ENCODE measurements around the gene TOR1B.

Gene TOR1B

GRCh38 chr9:129835860-129836223 is 32.9 kb downstream of the TOR1B start:
- Histone ChIP-seq H3K27me3 (ENCODE audit: insufficient read depth, poor library complexity, severe bottlenecking) (no peaks in the 10 kb centered on the region), H3K27ac (replicated peaks) (peak overlapping the region; percentile 75)
- DNase-seq (ENCODE audit: low read depth in 1 of 2, low spot score in 1 of 2), result no peak

GRCh38 chr9:129836311-129837007 is 33.5 kb downstream of the TOR1B start:
- no peak for TF ChIP-seq REST (IDR thresholded peaks at IDR 0.05; ENCODE audit: insufficient replicate concordance, low read depth)
- TF ChIP-seq GABPA (IDR thresholded peaks at IDR 0.05; ENCODE audit: low read depth), result no peak
- TF ChIP-seq SPI1 (IDR thresholded peaks at IDR 0.05; ENCODE audit: borderline replicate concordance, low read depth), result peak; percentile 82
- TF ChIP-seq POLR2AphosphoS5 (IDR thresholded peaks at IDR 0.05; ENCODE audit: low read depth), result peak; percentile 49; the same call in 1 of the 2 replicates
- TF ChIP-seq CTCF (IDR thresholded peaks at IDR 0.05; ENCODE audit: insufficient read depth, low read length), result no peak
- peak overlapping the region; percentile 100 for H3K4me3 ChIP-seq (replicated peaks; ENCODE audit: insufficient read depth, low read length)

More at GRCh38 chr9:129835860-129836223, 32.9 kb downstream of the TOR1B start:
- H3K4me3 ChIP-seq (replicated peaks; ENCODE audit: insufficient read depth, low read length), result peak overlapping the region; percentile 100
- no peak for TF ChIP-seq GABPA (IDR thresholded peaks at IDR 0.05; ENCODE audit: low read depth)
- no peak for TF ChIP-seq REST (IDR thresholded peaks at IDR 0.05; ENCODE audit: insufficient replicate concordance, low read depth)
- TF ChIP-seq CTCF (IDR thresholded peaks at IDR 0.05; ENCODE audit: insufficient read depth, low read length), result no peak
- TF ChIP-seq SPI1 (IDR thresholded peaks at IDR 0.05; ENCODE audit: borderline replicate concordance, low read depth), result no peak
- peak; percentile 10; the same call in 1 of the 2 replicates for TF ChIP-seq POLR2AphosphoS5 (IDR thresholded peaks at IDR 0.05; ENCODE audit: low read depth)

GRCh38 chr9:129838707-129839259 is 35.8 kb downstream of the TOR1B start:
- Histone ChIP-seq H3K4me3 (replicated peaks; ENCODE audit: insufficient read depth, low read length) (no peak overlapping the region), H3K27ac (replicated peaks) (0 out of 2 replicates have a peak overlapping the region, but pooled peaks have one; percentile 12)

More at GRCh38 chr9:129836311-129837007, 33.5 kb downstream of the TOR1B start:
- DNase-seq (ENCODE audit: low read depth in 1 of 2, low spot score in 1 of 2), result peak in 1 of 2 experiments; percentile 87
- no peaks in the 10 kb centered on the region for H3K27me3 ChIP-seq (ENCODE audit: insufficient read depth, poor library complexity, severe bottlenecking)
- peak overlapping the region; percentile 75 for H3K27ac ChIP-seq (replicated peaks)

More at GRCh38 chr9:129838707-129839259, 35.8 kb downstream of the TOR1B start:
- H3K27me3 ChIP-seq (ENCODE audit: insufficient read depth, poor library complexity, severe bottlenecking), result no peaks in the 10 kb centered on the region
- DNase-seq (ENCODE audit: low read depth in 1 of 2, low spot score in 1 of 2), result peak in 1 of 2 experiments; percentile 35
- TF ChIP-seq REST (IDR thresholded peaks at IDR 0.05; ENCODE audit: insufficient replicate concordance, low read depth) (no peak), POLR2AphosphoS5 (IDR thresholded peaks at IDR 0.05; ENCODE audit: low read depth) (no peak)

Data from HL-60 (cell line).